ENCODE results near the gene TMEM163. TPM values are rescaled to one million over a fixed set of nuclear protein-coding genes. Genes with fewer than 3 reads are reported as not detected.

The TMEM163 gene
- total RNA-seq, 1 donor from 2014 or later: 0.18 TPM

- Mint-ChIP-seq H3K36me3 (ENCODE audit: low read depth, unreplicated experiment) (peaks cover 14% of the 10 kb centered on the region), H3K9me3 (ENCODE audit: unreplicated experiment) (no peaks in the 10 kb centered on the region), H3K4me1 (ENCODE audit: low read depth, unreplicated experiment) (peaks cover 14% of the 10 kb centered on the region), H3K4me3 (ENCODE audit: unreplicated experiment) (no peak overlapping the region), H3K27ac (ENCODE audit: unreplicated experiment) (no peak overlapping the region), H3K27me3 (ENCODE audit: low read depth, unreplicated experiment) (no peaks in the 10 kb centered on the region)
- no peak for DNase-seq (ENCODE audit: low read depth)
- Histone ChIP-seq H3K4me1 (ENCODE audit: insufficient read depth, low read length) (peaks cover 11% of the 10 kb centered on the region), H3K36me3 (ENCODE audit: insufficient read depth, low read length) (no peaks in the 10 kb centered on the region), H2AFZ (ENCODE audit: low read depth, low read length) (no peak overlapping the region), H4K20me1 (ENCODE audit: insufficient read depth, low read length) (no peaks in the 10 kb centered on the region), H3K27me3 (ENCODE audit: insufficient read depth, low read length) (no peaks in the 10 kb centered on the region), H3K4me2 (ENCODE audit: low read length) (no peak overlapping the region), H3K27ac (ENCODE audit: low read depth, low read length) (no peak overlapping the region), H3K79me2 (ENCODE audit: insufficient read depth, low read length) (no peaks in the 10 kb centered on the region), H3K9me3 (ENCODE audit: insufficient read depth, low read depth, low read length) (no peaks in the 10 kb centered on the region), H3K4me3 (ENCODE audit: insufficient read depth, low read depth, low read length) (no peak overlapping the region), H3K9ac (ENCODE audit: low read length) (no peak overlapping the region)
- FAIRE-seq: no peak
- TF ChIP-seq CTCF (IDR thresholded peaks at IDR 0.05; ENCODE audit: insufficient read depth, low read depth, low read length) (no peak), EZH2 (IDR thresholded peaks at IDR 0.05; ENCODE audit: insufficient read depth, low read length) (no peak)
Observed at GRCh38 chr2:134449157-134449556, 269.6 kb downstream of the TMEM163 start.

GRCh38 chr2:134448650-134449049, 270.1 kb downstream of the TMEM163 start:
- Histone ChIP-seq H3K9ac (ENCODE audit: low read length) (no peak overlapping the region), H3K36me3 (ENCODE audit: insufficient read depth, low read length) (no peaks in the 10 kb centered on the region), H3K79me2 (ENCODE audit: insufficient read depth, low read length) (no peaks in the 10 kb centered on the region), H2AFZ (ENCODE audit: low read depth, low read length) (no peak overlapping the region), H3K9me3 (ENCODE audit: insufficient read depth, low read depth, low read length) (no peaks in the 10 kb centered on the region), H3K4me1 (ENCODE audit: insufficient read depth, low read length) (peaks cover 11% of the 10 kb centered on the region), H3K27ac (ENCODE audit: low read depth, low read length) (no peak overlapping the region), H3K4me2 (ENCODE audit: low read length) (no peak overlapping the region), H3K4me3 (ENCODE audit: insufficient read depth, low read depth, low read length) (no peak overlapping the region), H4K20me1 (ENCODE audit: insufficient read depth, low read length) (no peaks in the 10 kb centered on the region), H3K27me3 (ENCODE audit: insufficient read depth, low read length) (no peaks in the 10 kb centered on the region)
- H3K4me1 Mint-ChIP-seq (ENCODE audit: low read depth, unreplicated experiment): peaks cover 14% of the 10 kb centered on the region
- H3K27me3 Mint-ChIP-seq (ENCODE audit: low read depth, unreplicated experiment): no peaks in the 10 kb centered on the region
- no peak overlapping the region for H3K27ac Mint-ChIP-seq (ENCODE audit: unreplicated experiment)
- TF ChIP-seq EZH2 (IDR thresholded peaks at IDR 0.05; ENCODE audit: insufficient read depth, low read length): no peak
- TF ChIP-seq CTCF (IDR thresholded peaks at IDR 0.05; ENCODE audit: insufficient read depth, low read depth, low read length): no peak
- H3K4me3 Mint-ChIP-seq (ENCODE audit: unreplicated experiment): no peak overlapping the region
- DNase-seq (ENCODE audit: low read depth) (no peak), FAIRE-seq (no peak)
- peaks cover 10% of the 10 kb centered on the region for H3K36me3 Mint-ChIP-seq (ENCODE audit: low read depth, unreplicated experiment)
- H3K9me3 Mint-ChIP-seq (ENCODE audit: unreplicated experiment): no peaks in the 10 kb centered on the region

- Histone ChIP-seq H3K36me3 (ENCODE audit: insufficient read depth, low read length) (no peaks in the 10 kb centered on the region), H4K20me1 (ENCODE audit: insufficient read depth, low read length) (no peaks in the 10 kb centered on the region), H3K4me2 (ENCODE audit: low read length) (no peak overlapping the region), H3K4me3 (ENCODE audit: insufficient read depth, low read depth, low read length) (no peak overlapping the region), H3K9ac (ENCODE audit: low read length) (no peak overlapping the region), H2AFZ (ENCODE audit: low read depth, low read length) (no peak overlapping the region), H3K27ac (ENCODE audit: low read depth, low read length) (no peak overlapping the region), H3K79me2 (ENCODE audit: insufficient read depth, low read length) (no peaks in the 10 kb centered on the region), H3K9me3 (ENCODE audit: insufficient read depth, low read depth, low read length) (no peaks in the 10 kb centered on the region), H3K4me1 (ENCODE audit: insufficient read depth, low read length) (peaks cover 11% of the 10 kb centered on the region), H3K27me3 (ENCODE audit: insufficient read depth, low read length) (no peaks in the 10 kb centered on the region)
- H3K4me1 Mint-ChIP-seq (ENCODE audit: low read depth, unreplicated experiment): peaks cover 14% of the 10 kb centered on the region
- FAIRE-seq (no peak), DNase-seq (ENCODE audit: low read depth) (no peak)
- no peak overlapping the region for H3K4me3 Mint-ChIP-seq (ENCODE audit: unreplicated experiment)
- no peak for TF ChIP-seq CTCF (IDR thresholded peaks at IDR 0.05; ENCODE audit: insufficient read depth, low read depth, low read length)
- no peak for TF ChIP-seq EZH2 (IDR thresholded peaks at IDR 0.05; ENCODE audit: insufficient read depth, low read length)
- H3K9me3 Mint-ChIP-seq (ENCODE audit: unreplicated experiment): no peaks in the 10 kb centered on the region
- peaks cover 10% of the 10 kb centered on the region for H3K36me3 Mint-ChIP-seq (ENCODE audit: low read depth, unreplicated experiment)
- H3K27ac Mint-ChIP-seq (ENCODE audit: unreplicated experiment): no peak overlapping the region
- H3K27me3 Mint-ChIP-seq (ENCODE audit: low read depth, unreplicated experiment): no peaks in the 10 kb centered on the region
Observed at GRCh38 chr2:134447669-134448068, 271.1 kb downstream of the TMEM163 start.

Measured in astrocyte (in vitro differentiated cells and primary cell).